ENCODE data around the gene GNLY.

DNA sequence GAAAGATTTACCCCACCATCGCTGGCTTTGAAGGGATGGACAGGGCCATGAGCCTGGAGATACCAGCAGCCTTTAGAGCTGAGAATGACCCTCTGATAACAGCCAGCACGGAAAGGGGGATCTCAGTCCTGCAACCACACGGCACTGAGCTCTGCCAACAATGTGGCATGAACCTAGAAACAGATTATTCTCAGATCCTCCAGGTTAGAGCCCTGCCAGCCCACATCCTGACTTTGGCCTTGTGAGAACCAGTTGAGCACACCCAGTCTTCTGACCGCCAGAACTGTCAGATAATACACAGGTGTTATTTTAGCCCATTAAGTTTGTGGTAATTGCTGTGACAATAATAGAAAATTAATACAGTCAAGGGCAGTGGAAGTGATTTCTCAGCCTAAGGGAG lies 9.4 kb upstream of the GNLY start:
- TF ChIP-seq, protein P1, sequence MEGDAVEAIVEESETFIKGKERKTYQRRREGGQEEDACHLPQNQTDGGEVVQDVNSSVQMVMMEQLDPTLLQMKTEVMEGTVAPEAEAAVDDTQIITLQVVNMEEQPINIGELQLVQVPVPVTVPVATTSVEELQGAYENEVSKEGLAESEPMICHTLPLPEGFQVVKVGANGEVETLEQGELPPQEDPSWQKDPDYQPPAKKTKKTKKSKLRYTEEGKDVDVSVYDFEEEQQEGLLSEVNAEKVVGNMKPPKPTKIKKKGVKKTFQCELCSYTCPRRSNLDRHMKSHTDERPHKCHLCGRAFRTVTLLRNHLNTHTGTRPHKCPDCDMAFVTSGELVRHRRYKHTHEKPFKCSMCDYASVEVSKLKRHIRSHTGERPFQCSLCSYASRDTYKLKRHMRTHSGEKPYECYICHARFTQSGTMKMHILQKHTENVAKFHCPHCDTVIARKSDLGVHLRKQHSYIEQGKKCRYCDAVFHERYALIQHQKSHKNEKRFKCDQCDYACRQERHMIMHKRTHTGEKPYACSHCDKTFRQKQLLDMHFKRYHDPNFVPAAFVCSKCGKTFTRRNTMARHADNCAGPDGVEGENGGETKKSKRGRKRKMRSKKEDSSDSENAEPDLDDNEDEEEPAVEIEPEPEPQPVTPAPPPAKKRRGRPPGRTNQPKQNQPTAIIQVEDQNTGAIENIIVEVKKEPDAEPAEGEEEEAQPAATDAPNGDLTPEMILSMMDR (IDR thresholded peaks at IDR 0.05), result no peak
- no peak for TF ChIP-seq POLR2A (IDR thresholded peaks at IDR 0.05)

Data from Peyer's patch (tissue), 4 donors.